Bronchial epithelial cell (primary cell): ENCODE results near the gene GPX4. TPM values are rescaled to one million over a fixed set of nuclear protein-coding genes. Genes with fewer than 3 reads are reported as not detected.

ENCODE experiments used
- DNase-seq: peaks from one replicate; pipeline ENCODE4 v3.0.0-alpha.2; 2010; ENCODE audit warnings: low read depth
- FAIRE-seq: peaks from 2 replicates; lab custom pipeline; 2011; peaks lifted over from hg19 to GRCh38; lab: Jason Lieb, UNC
- H3K27me3 ChIP-seq: 2 replicates; pipeline ENCODE4 v1.5.1; 2011; ENCODE audit warnings: low read length; ENCODE audit not compliant: control insufficient read depth, insufficient read depth
- H3K36me3 ChIP-seq: 2 replicates; pipeline ENCODE4 v1.5.1; 2011; ENCODE audit warnings: low read length; ENCODE audit not compliant: control insufficient read depth, insufficient read depth
- H3K4me3 ChIP-seq: 2 replicates; pipeline ENCODE4 v1.5.1; 2011; ENCODE audit warnings: mild to moderate bottlenecking, low read depth, low read length, control low read depth
- CTCF ChIP-seq: IDR thresholded peaks from 2 replicates; pipeline ENCODE4 v1.5.1; 2011; ENCODE audit warnings: mild to moderate bottlenecking, moderate library complexity, low read length, control low read depth, inconsistent platforms; ENCODE audit not compliant: insufficient read depth, severe bottlenecking
- total RNA-seq: library from RNA; depleted of rRNA; stranded (reverse); fragments of >200 nt; gene quantifications from 2 replicates; pipeline ENCODE4 v1.2.1, GENCODE V29; 2014

The GPX4 gene
- total RNA-seq, 1 donor from 2014 or later = 291 TPM

- Histone ChIP-seq H3K36me3 (peaks cover 13% of the 10 kb centered on the region), H3K27me3 (no peaks in the 10 kb centered on the region), H3K4me3 (no peak overlapping the region)
- FAIRE-seq = no peak
- TF ChIP-seq CTCF = no peak
- no peak for DNase-seq
Measured at GRCh38 chr19:1058112-1058511, 45.7 kb upstream of the GPX4 start.

GRCh38 chr19:1060689-1061088 is 43.1 kb upstream of the GPX4 start:
- Histone ChIP-seq H3K36me3 (peaks cover 13% of the 10 kb centered on the region), H3K4me3 (no peak overlapping the region), H3K27me3 (no peaks in the 10 kb centered on the region)
- FAIRE-seq (no peak), DNase-seq (no peak)
- no peak for TF ChIP-seq CTCF

- Histone ChIP-seq H3K27me3 (no peaks in the 10 kb centered on the region), H3K4me3 (no peak overlapping the region), H3K36me3 (peaks cover 3% of the 10 kb centered on the region)
- FAIRE-seq = no peak
- DNase-seq = no peak
- TF ChIP-seq CTCF = no peak
Measured at GRCh38 chr19:1061987-1062386, 41.8 kb upstream of the GPX4 start.

GRCh38 chr19:1062387-1063029 is 41.3 kb upstream of the GPX4 start:
- DNase-seq = no peak
- Histone ChIP-seq H3K4me3 (no peak overlapping the region), H3K27me3 (no peaks in the 10 kb centered on the region), H3K36me3 (peaks cover 2% of the 10 kb centered on the region)
- FAIRE-seq = no peak
- TF ChIP-seq CTCF = no peak

GRCh38 chr19:1063030-1063908 is 40.5 kb upstream of the GPX4 start:
- no peak overlapping the region for H3K4me3 ChIP-seq
- FAIRE-seq (no peak), DNase-seq (no peak)
- no peaks in the 10 kb centered on the region for H3K27me3 ChIP-seq
- TF ChIP-seq CTCF = no peak
- H3K36me3 ChIP-seq = peaks cover 2% of the 10 kb centered on the region
